Right lobe of liver (tissue), 4 donors: ENCODE data around the gene MAP1B.

Source experiments
- CTCF ChIP-seq, 4 donors: fragments of 200-600 bp in 3 of 4; fragments of 450-650 bp in 1 of 4; IDR thresholded peaks; one replicate each; pipeline versions ENCODE4 v1.5.1 to v1.8.0; 2016 to 2022; ENCODE audit warnings: antibody characterized with exemption in 4 of 4, mild to moderate bottlenecking in 2 of 4
- POLR2A ChIP-seq: fragments of 450-650 bp; IDR thresholded peaks from one replicate; pipeline ENCODE4 v1.6.1; 2017; ENCODE audit warnings: antibody characterized with exemption, mild to moderate bottlenecking
- donor health status: DM: no; HTN: no; CAD: no.
- donor health status: DM: no; HTN: no; CAD: no.
- donor health status: DM: no; HTN: yes; CAD: no.

GRCh38 chr5:72203251-72203845 is 96.1 kb downstream of the MAP1B start:
- TF ChIP-seq POLR2A: no peak
- no peak for TF ChIP-seq CTCF (IDR thresholded peaks at IDR 0.05)
